GM12801 (cell line): ENCODE measurements around the gene DCLK1.

Experiments
- CTCF ChIP-seq: IDR thresholded peaks from one replicate; pipeline ENCODE4 v1.5.1; 2011; ENCODE audit warnings: control low read depth; ENCODE audit not compliant: insufficient read length; ENCODE audit errors: extremely low read depth

DCLK1 gene

GRCh38 chr13:35936246-35936978 lies 194.8 kb downstream of the DCLK1 start:
- TF ChIP-seq CTCF, result no peak

GRCh38 chr13:35930665-35931631 lies 200.2 kb downstream of the DCLK1 start:
- no peak for TF ChIP-seq CTCF

GRCh38 chr13:35927567-35928021 lies 203.6 kb downstream of the DCLK1 start:
- no peak for TF ChIP-seq CTCF

GRCh38 chr13:35926859-35927530 lies 204.2 kb downstream of the DCLK1 start:
- TF ChIP-seq CTCF, result no peak

GRCh38 chr13:35925669-35926068 lies 205.5 kb downstream of the DCLK1 start:
- no peak for TF ChIP-seq CTCF

GRCh38 chr13:35923347-35923746 lies 207.8 kb downstream of the DCLK1 start:
- no peak for TF ChIP-seq CTCF

DNA sequence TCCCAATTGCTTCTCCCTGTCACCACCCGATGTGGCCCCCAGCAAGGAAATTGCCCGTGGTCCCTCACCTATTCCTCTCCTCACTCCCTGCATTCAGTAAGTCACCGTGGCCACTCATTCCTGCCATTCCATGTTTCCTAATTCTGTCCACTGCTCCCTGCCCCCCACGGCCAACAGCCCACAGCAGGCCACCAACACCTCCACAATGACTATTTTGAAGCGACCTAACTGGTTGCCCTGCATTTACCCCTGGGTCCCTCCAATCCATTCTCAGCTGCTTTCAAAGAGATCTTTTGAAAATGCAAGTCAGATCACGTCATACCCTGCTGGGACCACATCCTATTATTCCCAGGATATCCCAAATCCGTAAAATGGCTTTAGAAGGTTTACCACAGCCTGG lies 210.4 kb downstream of the DCLK1 start:
- TF ChIP-seq CTCF, result no peak
